Esophagus mucosa (tissue), 1 donor: Measurements from ENCODE around the gene CMTM3. TPM values are rescaled to one million over a fixed set of nuclear protein-coding genes. Genes with fewer than 3 reads are reported as not detected.
"Not testable (repeated sequence)": the region's sequence is repeated elsewhere in the genome, so short reads cannot be mapped to it uniquely, and the experiment has no call there.

Experiments
- ATAC-seq: fragments of 200-7000 bp; cut with Tn5 transposase; one replicate; pipeline ENCODE4 v1.9.1; 2020
- total RNA-seq: library from RNA; stranded (reverse); gene quantifications from one replicate; pipeline ENCODE4 v1.2.4, GENCODE V29; 2023
- donor health status: DM: yes; HTN: yes; CAD: no.

Gene CMTM3
- total RNA-seq, 1 donor from 2014 or later, result 3.7 TPM

GRCh38 chr16:66610111-66610820 is 5.8 kb downstream of the CMTM3 start:
- ATAC-seq, result no peak

- not testable (repeated sequence) for ATAC-seq
Measured at GRCh38 chr16:66611911-66612310, 7.4 kb downstream of the CMTM3 start.

GRCh38 chr16:66612422-66612821 is 7.9 kb downstream of the CMTM3 start:
- ATAC-seq, result no peak

GRCh38 chr16:66614161-66614802 is 9.8 kb downstream of the CMTM3 start:
- ATAC-seq, result no peak

- ATAC-seq, result no peak
Measured at GRCh38 chr16:66616169-66616568, 11.7 kb downstream of the CMTM3 start.

GRCh38 chr16:66616592-66616991 is 12.1 kb downstream of the CMTM3 start:
- no peak for ATAC-seq

- ATAC-seq, result no peak
Measured at GRCh38 chr16:66617010-66617434, 12.5 kb downstream of the CMTM3 start.

- no peak for ATAC-seq
Measured at GRCh38 chr16:66617728-66618127, 13.2 kb downstream of the CMTM3 start.

- ATAC-seq, result peak; percentile 93
Measured at GRCh38 chr16:66618588-66619375, 14.3 kb downstream of the CMTM3 start.

- ATAC-seq, result no peak
Measured at GRCh38 chr16:66619534-66620428, 15.3 kb downstream of the CMTM3 start.

- ATAC-seq, result no peak
Measured at GRCh38 chr16:66620429-66620795, 15.9 kb downstream of the CMTM3 start.

GRCh38 chr16:66621973-66622372 is 17.5 kb downstream of the CMTM3 start:
- ATAC-seq, result no peak

GRCh38 chr16:66622863-66623262 is 18.4 kb downstream of the CMTM3 start:
- ATAC-seq, result no peak

- ATAC-seq, result no peak
Measured at GRCh38 chr16:66623755-66624154, 19.3 kb downstream of the CMTM3 start.

- not testable (repeated sequence) for ATAC-seq
Measured at GRCh38 chr16:66627611-66628378, 23.3 kb downstream of the CMTM3 start.

- no peak for ATAC-seq
Measured at GRCh38 chr16:66629856-66630255, 25.4 kb downstream of the CMTM3 start.

- ATAC-seq, result not testable (repeated sequence)
Measured at GRCh38 chr16:66630561-66631260, 26.2 kb downstream of the CMTM3 start.

- ATAC-seq, result not testable (repeated sequence)
Measured at GRCh38 chr16:66631558-66631957, 27.1 kb downstream of the CMTM3 start.

GRCh38 chr16:66634527-66635196 is 30.2 kb downstream of the CMTM3 start:
- no peak for ATAC-seq

- no peak for ATAC-seq
Measured at GRCh38 chr16:66635406-66635805, 30.9 kb downstream of the CMTM3 start.
